Esophagus squamous epithelium (tissue), 5 donors: ENCODE measurements around the gene TNFRSF11A. TPM values are rescaled to one million over a fixed set of nuclear protein-coding genes. Genes with fewer than 3 reads are reported as not detected.

ENCODE experiments used
- DNase-seq: peaks from one replicate; lab custom pipeline; 2025; lab: John Stamatoyannopoulos, UW
- H3K27ac ChIP-seq, 4 donors: fragments of 200-600 bp; sonication (generic); one replicate each; pipeline ENCODE4 v1.5.1; 2016 to 2019; ENCODE audit warnings: mild to moderate bottlenecking in 1 of 4
- H3K27me3 ChIP-seq, 4 donors: fragments of 200-600 bp; sonication (generic); 1 replicate in 3 of 4; 2 replicates in 1 of 4; pipeline versions ENCODE4 v1.5.1 to v1.6.0; 2017 to 2021; ENCODE audit warnings: antibody characterized with exemption in 1 of 4
- H3K36me3 ChIP-seq, 3 donors: fragments of 200-600 bp; sonication (generic); one replicate each; pipeline ENCODE4 v1.5.1; 2016 to 2019
- H3K4me1 ChIP-seq, 3 donors: fragments of 200-600 bp; sonication (generic); one replicate each; pipeline ENCODE4 v1.5.1; 2017 to 2019
- H3K4me3 ChIP-seq, 4 donors: fragments of 200-600 bp; sonication (generic); 1 replicate in 3 of 4; 2 replicates in 1 of 4; pipeline ENCODE4 v1.5.1; 2016 to 2019; ENCODE audit warnings: mild to moderate bottlenecking in 2 of 4, moderate library complexity in 1 of 4
- H3K9me3 ChIP-seq, 3 donors: fragments of 200-600 bp; sonication (generic); one replicate each; pipeline ENCODE4 v1.5.1; 2016 to 2019
- POLR2A ChIP-seq, 4 donors: fragments of 450-650 bp; IDR thresholded peaks; one replicate each; pipeline ENCODE4 v1.6.1; 2017; ENCODE audit warnings: antibody characterized with exemption in 4 of 4, mild to moderate bottlenecking in 4 of 4, moderate library complexity in 3 of 4
- WGBS, 2 donors: methylation state at CpG; one replicate each; pipeline ENCODE4 v1.1.5; 2018; 5-methylcytosine and 5-hydroxymethylcytosine counted together
- intact Hi-C: fragments of 100-400 bp; cut with DNase I; formaldehyde crosslinking; loops from one replicate; pipeline ENCODE4 v1.15.0; 2022
- total RNA-seq, 4 donors: library from RNA; depleted of rRNA; stranded (reverse); fragments of >200 nt; gene quantifications; one replicate each; pipeline ENCODE4 v1.1.0, GENCODE V29; 2016
- TF ChIP-seq, protein P1 (sequence below), 6 experiments: fragments of 450-650 bp in 4 of 6; fragments of 200-600 bp in 2 of 6; sonication (generic) in 2 of 6; IDR thresholded peaks; one replicate each; pipeline ENCODE4 v1.5.1; 2016 to 2019; ENCODE audit warnings: antibody characterized with exemption in 6 of 6, mild to moderate bottlenecking in 4 of 6, moderate library complexity in 4 of 6
- donor health status: DM: yes; HTN: yes; CAD: no.

Gene TNFRSF11A
- total RNA-seq, 4 donors from 2014 or later: 1.9 to 5.6 (median 3.6) TPM

DNA sequence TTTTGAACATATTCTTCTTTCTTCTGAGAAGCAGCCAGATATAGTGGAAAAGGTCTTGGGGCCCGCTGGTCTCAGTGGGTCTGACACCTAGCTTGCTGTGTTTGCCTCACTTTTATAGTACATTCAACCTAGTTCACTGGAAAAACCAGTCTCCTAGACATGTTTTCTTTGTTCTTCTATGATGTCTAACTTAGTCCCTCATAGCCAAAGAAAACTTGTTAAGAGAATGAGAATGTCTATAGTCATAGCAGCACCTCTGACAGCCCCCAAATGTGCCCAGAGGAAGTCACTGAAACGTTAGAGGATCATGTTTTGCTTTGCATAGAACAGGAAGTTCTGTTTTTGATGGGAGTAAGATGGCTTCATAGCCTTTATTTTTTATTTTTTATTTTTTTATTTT, 40.3 kb downstream of the TNFRSF11A start:
- intact Hi-C loops: no loop called here
- no peak for TF ChIP-seq POLR2A (IDR thresholded peaks at IDR 0.05)
- TF ChIP-seq, protein P1, sequence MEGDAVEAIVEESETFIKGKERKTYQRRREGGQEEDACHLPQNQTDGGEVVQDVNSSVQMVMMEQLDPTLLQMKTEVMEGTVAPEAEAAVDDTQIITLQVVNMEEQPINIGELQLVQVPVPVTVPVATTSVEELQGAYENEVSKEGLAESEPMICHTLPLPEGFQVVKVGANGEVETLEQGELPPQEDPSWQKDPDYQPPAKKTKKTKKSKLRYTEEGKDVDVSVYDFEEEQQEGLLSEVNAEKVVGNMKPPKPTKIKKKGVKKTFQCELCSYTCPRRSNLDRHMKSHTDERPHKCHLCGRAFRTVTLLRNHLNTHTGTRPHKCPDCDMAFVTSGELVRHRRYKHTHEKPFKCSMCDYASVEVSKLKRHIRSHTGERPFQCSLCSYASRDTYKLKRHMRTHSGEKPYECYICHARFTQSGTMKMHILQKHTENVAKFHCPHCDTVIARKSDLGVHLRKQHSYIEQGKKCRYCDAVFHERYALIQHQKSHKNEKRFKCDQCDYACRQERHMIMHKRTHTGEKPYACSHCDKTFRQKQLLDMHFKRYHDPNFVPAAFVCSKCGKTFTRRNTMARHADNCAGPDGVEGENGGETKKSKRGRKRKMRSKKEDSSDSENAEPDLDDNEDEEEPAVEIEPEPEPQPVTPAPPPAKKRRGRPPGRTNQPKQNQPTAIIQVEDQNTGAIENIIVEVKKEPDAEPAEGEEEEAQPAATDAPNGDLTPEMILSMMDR (IDR thresholded peaks at IDR 0.05): no peak
- 44 to 48% methylated on average over 2 of the region's 2 CpGs for WGBS, 2 donors
- Histone ChIP-seq H3K4me1 (no peaks in the 10 kb centered on the region), H3K4me3 (no peak overlapping the region), H3K36me3 (no peaks in the 10 kb centered on the region), H3K27ac (no peak overlapping the region), H3K9me3 (no peaks in the 10 kb centered on the region), H3K27me3 (no peaks in the 10 kb centered on the region)
- no peak for DNase-seq

DNA sequence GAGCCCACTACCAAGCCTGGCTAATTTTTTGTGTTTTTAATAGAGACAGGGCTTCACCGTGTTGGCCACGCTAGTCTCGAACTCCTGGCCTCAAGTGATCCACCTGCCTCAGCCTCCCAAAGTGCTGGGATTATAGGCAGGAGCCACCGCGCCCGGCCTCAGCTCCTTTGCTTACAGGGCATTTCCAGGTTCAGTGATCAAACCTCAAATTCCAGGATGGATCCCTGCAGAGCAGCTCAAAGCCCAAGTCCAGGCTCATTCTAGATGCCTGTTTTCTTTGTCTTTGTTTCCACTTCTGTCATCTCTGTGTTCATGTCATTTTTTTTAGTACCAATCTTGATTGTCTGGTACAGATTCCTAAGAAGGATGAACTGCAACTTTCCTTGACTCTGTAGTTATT, 41.9 kb downstream of the TNFRSF11A start:
- Histone ChIP-seq H3K36me3 (no peaks in the 10 kb centered on the region), H3K4me1 (no peaks in the 10 kb centered on the region), H3K27me3 (no peaks in the 10 kb centered on the region), H3K9me3 (no peaks in the 10 kb centered on the region), H3K27ac (no peak overlapping the region), H3K4me3 (no peak overlapping the region)
- TF ChIP-seq POLR2A (IDR thresholded peaks at IDR 0.05): no peak
- TF ChIP-seq, protein P1 (IDR thresholded peaks at IDR 0.05): no peak
- 95 to 100% methylated on average over 5 to 6 of the region's 6 CpGs for WGBS, 2 donors
- intact Hi-C loops: no loop called here
- DNase-seq: no peak

DNA sequence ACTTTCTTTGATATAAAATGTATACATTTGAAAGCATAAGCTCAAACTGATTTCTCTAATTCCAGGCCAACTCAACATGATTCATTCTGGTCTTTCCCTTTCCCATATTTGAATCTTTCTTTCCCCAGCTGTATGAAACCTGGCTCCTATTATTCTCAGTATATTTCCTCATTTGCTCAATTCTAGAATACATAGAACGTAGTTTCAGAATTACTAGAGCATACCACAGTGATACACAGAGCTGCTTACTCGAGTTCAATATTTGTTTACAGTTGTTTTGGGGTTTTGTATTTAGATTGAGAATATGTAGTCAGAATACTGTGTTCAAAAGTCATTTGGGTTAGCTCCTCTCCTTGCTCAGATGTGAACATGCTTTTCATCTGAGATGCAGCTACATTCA, 43.0 kb downstream of the TNFRSF11A start:
- intact Hi-C loops: no loop called here
- Histone ChIP-seq H3K27me3 (no peaks in the 10 kb centered on the region), H3K36me3 (no peaks in the 10 kb centered on the region), H3K27ac (no peak overlapping the region), H3K9me3 (no peaks in the 10 kb centered on the region), H3K4me1 (no peaks in the 10 kb centered on the region), H3K4me3 (no peak overlapping the region)
- TF ChIP-seq, protein P1 (IDR thresholded peaks at IDR 0.05): no peak
- no peak for TF ChIP-seq POLR2A (IDR thresholded peaks at IDR 0.05)
- 58 to 59% methylated on average over 2 of the region's 2 CpGs for WGBS, 2 donors
- DNase-seq: no peak

DNA sequence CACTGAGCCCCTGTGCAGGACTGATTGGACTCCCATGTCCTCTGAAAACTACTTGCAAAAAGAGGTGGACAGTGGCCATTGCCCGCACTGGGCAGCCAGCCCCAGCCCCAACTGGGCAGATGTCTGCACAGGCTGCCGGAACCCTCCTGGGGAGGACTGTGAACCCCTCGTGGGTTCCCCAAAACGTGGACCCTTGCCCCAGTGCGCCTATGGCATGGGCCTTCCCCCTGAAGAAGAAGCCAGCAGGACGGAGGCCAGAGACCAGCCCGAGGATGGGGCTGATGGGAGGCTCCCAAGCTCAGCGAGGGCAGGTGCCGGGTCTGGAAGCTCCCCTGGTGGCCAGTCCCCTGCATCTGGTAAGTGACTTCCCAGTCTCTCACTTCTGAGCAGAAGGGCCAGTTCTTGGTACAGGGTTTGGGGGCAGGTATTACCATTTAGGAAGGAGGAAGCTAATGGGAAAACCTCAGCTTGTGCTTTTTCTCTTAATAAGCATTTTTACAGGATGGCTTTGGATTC, 44.1 kb downstream of the TNFRSF11A start:
- TF ChIP-seq, protein P1 (IDR thresholded peaks at IDR 0.05): no peak
- TF ChIP-seq POLR2A (IDR thresholded peaks at IDR 0.05): no peak
- no peak for DNase-seq
- intact Hi-C loops: no loop called here
- Histone ChIP-seq H3K4me1 (no peaks in the 10 kb centered on the region), H3K27ac (no peak overlapping the region), H3K27me3 (no peaks in the 10 kb centered on the region), H3K4me3 (no peak overlapping the region), H3K36me3 (no peaks in the 10 kb centered on the region), H3K9me3 (no peaks in the 10 kb centered on the region)
- WGBS, 2 donors: 60 to 94% methylated on average over 2 to 3 of the region's 9 CpGs

DNA sequence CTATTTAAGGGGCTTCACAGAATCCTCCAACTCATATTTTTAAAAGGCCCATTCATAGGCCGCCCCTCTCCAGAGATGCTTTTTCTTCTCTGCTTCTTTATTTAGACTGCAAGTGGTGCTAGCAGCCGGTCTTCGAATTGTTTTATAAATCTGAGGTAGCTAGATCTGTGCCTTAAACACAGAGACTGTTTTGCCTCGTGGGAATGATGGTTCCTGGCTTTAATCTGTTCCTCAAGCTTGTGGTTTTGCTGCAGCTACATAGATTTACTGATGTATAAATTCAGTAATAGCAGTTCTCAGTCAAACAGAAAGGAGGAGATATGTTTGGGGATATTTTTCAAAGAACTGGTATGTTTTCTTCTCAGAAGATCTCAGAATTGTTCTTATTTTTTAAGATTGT, 45.3 kb downstream of the TNFRSF11A start:
- Histone ChIP-seq H3K27ac (no peak overlapping the region), H3K4me1 (no peaks in the 10 kb centered on the region), H3K36me3 (no peaks in the 10 kb centered on the region), H3K4me3 (no peak overlapping the region), H3K9me3 (no peaks in the 10 kb centered on the region), H3K27me3 (no peaks in the 10 kb centered on the region)
- 63 to 70% methylated on average over 4 of the region's 4 CpGs for WGBS, 2 donors
- DNase-seq: no peak
- no peak for TF ChIP-seq POLR2A (IDR thresholded peaks at IDR 0.05)
- TF ChIP-seq, protein P1 (IDR thresholded peaks at IDR 0.05): no peak
- intact Hi-C loops: no loop called here
